SK-N-MC (cell line): ENCODE results near the gene SFTA2.
"Not testable (repeated sequence)": the region's sequence is repeated elsewhere in the genome, so short reads cannot be mapped to it uniquely, and the experiment has no call there.

ENCODE experiments used
- DNase-seq: peaks from one replicate; pipeline ENCODE4 v3.0.0-alpha.2; 2011; ENCODE audit warnings: low read depth, low spot score
- H3K27ac ChIP-seq: fragments of 200-600 bp; sonication (generic); 2 replicates; pipeline ENCODE4 v1.5.1; 2016; ENCODE audit warnings: mixed run types
- H3K36me3 ChIP-seq: fragments of 200-600 bp; sonication (generic); 2 replicates; pipeline ENCODE4 v1.6.1; 2017; ENCODE audit warnings: antibody characterized with exemption, low read length, mixed read lengths; ENCODE audit not compliant: insufficient read depth
- H3K4me3 ChIP-seq: fragments of 200-600 bp; sonication (generic); 2 replicates; pipeline ENCODE4 v1.5.1; 2016
- H3K9ac ChIP-seq: fragments of 200-600 bp; sonication (generic); 2 replicates; pipeline ENCODE4 v1.8.0; 2017; ENCODE audit warnings: mixed run types, mixed read lengths; ENCODE audit not compliant: insufficient read length
- H3K9me3 ChIP-seq: fragments of 200-600 bp; sonication (generic); 2 replicates; pipeline ENCODE4 v1.6.1; 2017; ENCODE audit warnings: low read depth, mild to moderate bottlenecking, antibody characterized with exemption, low read length, moderate library complexity, mixed read lengths
- EZH2 ChIP-seq: fragments of 200-600 bp; sonication (generic); IDR thresholded peaks from one replicate; pipeline ENCODE4 v1.6.1; 2017; ENCODE audit warnings: antibody characterized with exemption
- FOXP2 ChIP-seq: optimal IDR thresholded peaks from 2 replicates; pipeline ENCODE3; 2011; ENCODE audit warnings: mild to moderate bottlenecking, moderate library complexity; ENCODE audit not compliant: insufficient read depth; ENCODE audit errors: extremely low read length, control extremely low read depth
- POLR2AphosphoS5 ChIP-seq: IDR thresholded peaks from 2 replicates; pipeline ENCODE4 v1.6.1; 2012; ENCODE audit warnings: mild to moderate bottlenecking, low read depth, low read length, borderline replicate concordance

Gene SFTA2

DNA sequence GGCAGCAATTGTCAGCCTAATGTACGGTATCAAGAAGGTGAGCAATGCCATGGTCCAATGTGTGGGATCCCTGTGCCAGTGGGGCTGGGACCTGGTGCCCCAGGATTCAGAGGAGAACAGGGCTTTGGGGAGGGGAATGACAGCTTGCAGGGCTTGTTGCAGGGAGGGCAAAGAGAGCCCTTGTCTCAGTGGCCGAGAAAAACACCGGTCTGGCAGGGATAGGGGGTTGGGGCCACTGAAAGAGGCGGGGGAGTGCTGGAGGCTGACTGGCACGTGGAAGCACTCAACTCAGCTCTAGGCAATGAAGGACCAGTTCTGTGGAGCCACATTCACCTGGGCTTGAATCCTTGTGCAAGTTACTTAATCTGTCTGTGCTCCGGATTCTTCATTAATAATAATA, 5.3 kb upstream of the SFTA2 start:
- Histone ChIP-seq H3K9ac (no peak overlapping the region), H3K4me3 (no peak overlapping the region), H3K27ac (no peak overlapping the region), H3K36me3 (no peaks in the 10 kb centered on the region), H3K9me3 (no peaks in the 10 kb centered on the region)
- TF ChIP-seq FOXP2, result no peak
- TF ChIP-seq POLR2AphosphoS5, result no peak
- no peak for TF ChIP-seq EZH2
- no peak for DNase-seq

DNA sequence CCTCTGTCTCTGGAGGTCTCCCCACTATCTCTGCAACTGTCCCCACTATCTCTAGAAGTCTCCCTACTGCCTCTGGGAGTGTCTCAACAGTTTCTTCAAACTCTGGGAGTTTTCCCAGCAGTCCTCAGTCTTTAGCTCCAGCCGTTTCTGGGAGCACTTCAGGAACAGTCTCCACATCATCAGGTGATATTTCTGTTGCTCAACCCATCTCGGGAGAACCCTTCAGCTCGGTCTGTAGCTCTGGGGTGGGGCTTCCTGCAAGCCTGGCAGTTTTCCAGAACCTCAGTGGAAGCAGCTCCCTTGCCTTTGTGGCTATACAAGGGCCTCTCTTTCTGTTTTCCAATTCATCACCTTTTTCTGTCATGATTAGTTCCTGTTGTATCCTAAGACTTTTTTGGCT, 3.0 kb upstream of the SFTA2 start:
- no peak for DNase-seq
- TF ChIP-seq FOXP2 (no peak), POLR2AphosphoS5 (no peak), EZH2 (no peak)
- Histone ChIP-seq H3K9me3 (no peaks in the 10 kb centered on the region), H3K4me3 (no peak overlapping the region), H3K36me3 (no peaks in the 10 kb centered on the region), H3K9ac (no peak overlapping the region), H3K27ac (no peak overlapping the region)

DNA sequence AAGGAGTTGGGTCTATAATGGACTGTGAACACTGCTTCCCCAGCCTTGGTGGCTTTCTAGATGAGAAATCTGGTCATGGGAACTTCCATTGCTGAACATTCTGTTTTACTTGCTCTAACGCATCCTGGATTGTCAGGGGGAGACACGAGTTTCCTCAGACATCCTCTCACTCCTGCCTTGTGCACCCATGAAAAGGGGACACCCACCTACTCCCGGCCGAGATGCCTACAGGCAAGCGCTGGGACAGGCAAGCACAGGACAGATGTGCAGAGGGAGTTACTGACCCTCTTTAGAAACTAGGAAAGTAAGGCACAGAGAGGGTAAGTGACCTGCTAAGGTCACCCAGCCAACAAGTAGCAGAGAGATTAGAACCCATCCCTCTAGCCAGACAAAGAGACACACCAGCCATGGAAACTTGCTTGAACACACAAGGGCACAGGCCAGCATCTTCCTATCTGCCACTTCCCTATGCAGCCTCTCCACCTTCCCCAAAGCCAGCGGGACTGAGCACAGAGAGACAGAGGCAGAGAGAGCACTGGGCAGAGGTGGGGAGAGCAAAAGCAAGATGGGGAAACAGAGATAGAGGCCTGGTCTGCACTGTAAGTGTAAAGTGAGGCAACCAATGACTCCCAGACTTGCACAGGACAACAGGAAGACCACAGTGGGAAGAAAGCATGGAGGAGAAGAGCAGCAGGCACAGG, 845 bp upstream of the SFTA2 start:
- Histone ChIP-seq H3K9ac (no peak overlapping the region), H3K4me3 (no peak overlapping the region), H3K27ac (no peak overlapping the region), H3K9me3 (no peaks in the 10 kb centered on the region), H3K36me3 (peaks cover 2% of the 10 kb centered on the region; the same call in 1 of the 2 replicates)
- DNase-seq, result no peak
- TF ChIP-seq POLR2AphosphoS5 (no peak), FOXP2 (no peak), EZH2 (no peak)

DNA sequence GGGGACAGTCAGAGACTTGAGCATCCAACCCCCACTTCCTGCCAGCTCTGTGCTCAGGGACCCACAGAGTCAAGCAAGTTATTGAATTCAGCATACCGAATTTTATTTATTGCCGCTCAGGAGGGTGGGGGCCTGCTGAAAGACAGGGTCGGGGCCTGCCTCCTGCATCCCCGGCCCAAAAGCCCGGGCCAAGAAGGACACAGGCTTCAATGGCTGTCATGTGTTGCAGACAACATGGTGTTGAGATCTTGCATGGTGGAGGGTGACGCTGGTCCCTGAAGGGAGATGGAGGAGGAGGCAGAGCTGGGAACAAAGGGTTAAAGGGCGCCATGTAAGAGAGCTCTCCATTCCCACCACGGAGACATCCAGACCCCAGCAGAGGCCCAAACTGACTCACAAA, 698 bp downstream of the SFTA2 start:
- Histone ChIP-seq H3K27ac (no peak overlapping the region), H3K9ac (no peak overlapping the region), H3K4me3 (no peak overlapping the region), H3K9me3 (no peaks in the 10 kb centered on the region), H3K36me3 (peaks cover 2% of the 10 kb centered on the region; the same call in 1 of the 2 replicates)
- DNase-seq, result no peak
- TF ChIP-seq EZH2 (no peak), FOXP2 (no peak), POLR2AphosphoS5 (no peak)

DNA sequence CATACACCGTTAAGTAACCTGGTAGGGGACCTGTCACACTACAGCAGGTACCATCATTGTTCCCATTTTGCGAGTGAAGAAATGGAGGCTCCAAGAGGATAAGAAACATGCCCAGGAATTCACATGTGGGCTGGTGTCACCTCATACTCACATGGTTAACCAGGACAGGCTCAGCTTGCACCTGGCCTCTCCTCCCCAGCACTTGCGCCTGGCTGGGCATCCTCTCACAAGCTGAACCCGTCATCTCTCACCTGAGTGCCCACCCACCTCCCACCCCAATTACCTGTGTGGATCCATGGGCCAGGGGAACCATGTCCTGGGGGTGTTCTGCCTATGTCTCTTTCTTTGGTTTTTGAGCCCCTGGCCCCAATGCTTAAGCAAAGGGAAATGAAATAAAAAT, 1.5 kb downstream of the SFTA2 start:
- Histone ChIP-seq H3K4me3 (no peak overlapping the region), H3K9ac (no peak overlapping the region), H3K36me3 (peaks cover 2% of the 10 kb centered on the region; the same call in 1 of the 2 replicates), H3K27ac (no peak overlapping the region), H3K9me3 (no peaks in the 10 kb centered on the region)
- DNase-seq, result no peak
- TF ChIP-seq FOXP2, result no peak
- TF ChIP-seq POLR2AphosphoS5, result no peak
- no peak for TF ChIP-seq EZH2

DNA sequence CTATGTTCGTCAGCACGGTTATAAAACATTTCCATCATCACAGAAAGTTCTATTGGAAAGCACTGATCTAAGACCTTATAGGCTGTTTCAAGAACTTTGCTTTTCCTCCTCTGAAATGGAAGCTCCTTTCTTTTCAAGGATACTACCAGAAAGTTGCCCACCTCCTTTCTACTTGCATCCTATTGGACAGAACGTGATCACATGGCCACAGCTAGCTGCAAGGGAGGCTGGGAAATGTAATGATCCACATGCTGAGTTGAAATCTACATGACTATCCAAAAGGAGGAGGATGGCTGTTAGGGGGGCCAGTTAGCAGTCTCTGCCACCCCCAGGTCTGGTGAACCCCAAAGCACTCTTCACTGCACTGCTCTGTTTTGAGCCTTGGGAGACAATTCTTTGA, 3.3 kb downstream of the SFTA2 start:
- DNase-seq, result no peak
- no peak for TF ChIP-seq EZH2
- TF ChIP-seq FOXP2, result no peak
- TF ChIP-seq POLR2AphosphoS5, result no peak
- Histone ChIP-seq H3K36me3 (peaks cover 2% of the 10 kb centered on the region; the same call in 1 of the 2 replicates), H3K4me3 (no peak overlapping the region), H3K27ac (no peak overlapping the region), H3K9ac (no peak overlapping the region), H3K9me3 (no peaks in the 10 kb centered on the region)

DNA sequence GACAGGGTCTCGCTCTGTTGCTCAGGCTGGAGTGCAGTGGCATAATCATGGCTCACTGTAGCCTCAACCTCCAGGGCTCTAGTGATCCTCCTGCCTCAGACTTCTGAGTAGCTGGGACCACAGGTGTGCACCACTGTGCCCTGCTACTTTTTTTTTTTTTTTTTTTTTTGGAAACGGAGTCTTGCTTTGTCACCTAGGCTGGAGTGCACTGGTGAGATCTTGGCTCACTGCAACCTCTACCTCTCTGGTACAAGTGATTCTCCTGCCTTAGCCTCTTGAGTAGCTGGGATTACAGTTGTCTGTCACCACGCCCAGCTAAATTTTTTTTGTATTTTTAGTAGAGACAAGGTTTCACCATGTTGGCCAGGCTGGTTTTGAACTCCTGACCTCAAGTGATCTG, 4.9 kb downstream of the SFTA2 start:
- not testable (repeated sequence) for H3K4me3 ChIP-seq, H3K9ac ChIP-seq, H3K36me3 ChIP-seq, H3K9me3 ChIP-seq, H3K27ac ChIP-seq, DNase-seq

DNA sequence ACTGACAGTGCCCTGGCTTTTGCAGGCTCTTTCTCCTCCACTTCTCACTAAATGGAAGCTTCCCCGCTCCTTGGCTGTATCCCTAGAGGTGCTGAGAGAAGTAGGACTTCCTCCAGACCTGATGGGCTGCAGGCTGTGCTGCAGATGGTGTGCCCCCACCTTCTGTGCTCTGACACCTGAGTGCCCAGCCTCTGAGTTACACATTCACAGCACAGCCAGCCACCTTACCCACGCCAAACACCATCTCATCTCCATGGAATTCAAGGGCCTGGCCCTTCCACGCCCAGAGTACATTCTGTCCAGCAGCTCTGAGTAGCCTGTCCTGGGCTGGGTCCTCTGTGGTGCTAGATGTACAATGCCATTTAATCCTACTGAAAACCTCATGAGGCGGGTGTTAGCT, 5.3 kb downstream of the SFTA2 start:
- Histone ChIP-seq H3K9me3 (no peaks in the 10 kb centered on the region), H3K36me3 (peaks cover 2% of the 10 kb centered on the region; the same call in 1 of the 2 replicates), H3K9ac (no peak overlapping the region), H3K27ac (no peak overlapping the region), H3K4me3 (no peak overlapping the region)
- DNase-seq, result no peak
- no peak for TF ChIP-seq POLR2AphosphoS5
- no peak for TF ChIP-seq EZH2
- TF ChIP-seq FOXP2, result no peak

DNA sequence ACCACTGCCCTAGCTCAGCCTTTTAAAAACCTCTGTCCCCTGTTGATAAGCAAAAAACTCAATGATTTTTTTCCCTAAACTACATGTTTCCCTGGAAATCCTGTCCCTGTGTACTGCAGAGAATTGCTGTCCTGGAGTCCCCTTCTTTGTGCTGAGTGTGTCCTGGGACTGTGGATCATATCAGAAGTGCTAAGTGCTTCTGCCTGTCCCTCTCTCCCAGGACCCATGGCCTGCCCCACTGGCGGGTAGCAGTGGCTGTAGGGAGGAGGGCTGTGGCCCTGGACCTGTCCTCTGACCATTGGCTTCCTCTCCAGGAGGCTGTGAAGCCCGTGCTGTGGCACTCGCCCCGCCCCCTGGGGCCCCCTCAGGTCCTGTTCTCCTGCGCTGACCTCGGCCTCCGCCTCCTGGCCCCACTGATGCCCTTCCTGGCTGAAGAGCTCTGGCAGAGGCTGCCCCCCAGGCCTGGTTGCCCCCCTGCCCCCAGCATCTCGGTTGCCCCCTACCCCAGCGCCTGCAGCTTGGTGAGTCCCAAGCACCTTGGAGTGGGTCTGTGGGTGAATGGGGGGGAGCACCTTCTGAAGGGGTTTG, 7.8 kb downstream of the SFTA2 start:
- not testable (repeated sequence) for H3K36me3 ChIP-seq, DNase-seq, H3K9ac ChIP-seq, H3K27ac ChIP-seq, H3K4me3 ChIP-seq, H3K9me3 ChIP-seq
